ENCODE results near the gene PLA2G15.

Gene PLA2G15

GRCh38 chr16:68226116-68226515, 19.1 kb upstream of the PLA2G15 start:
- Histone ChIP-seq H2BK5ac (ENCODE audit: low read length) (no peak overlapping the region), H3K4me3 (ENCODE audit: low read length) (no peak overlapping the region), H3K9ac (ENCODE audit: low read length) (no peak overlapping the region), H3K79me2 (ENCODE audit: control insufficient read depth, insufficient read depth, low read length) (no peaks in the 10 kb centered on the region), H3K4me2 (ENCODE audit: low read length) (no peak overlapping the region), H3K79me1 (ENCODE audit: low read length) (no peaks in the 10 kb centered on the region), H2BK120ac (ENCODE audit: low read depth, low read length) (no peak overlapping the region), H3K4me1 (ENCODE audit: control insufficient read depth, low read depth, low read length) (no peaks in the 10 kb centered on the region), H4K8ac (ENCODE audit: low read depth, low read length) (no peak overlapping the region), H3K36me3 (ENCODE audit: control insufficient read depth, insufficient read depth, low read length) (no peaks in the 10 kb centered on the region), H3K56ac (ENCODE audit: low read length) (no peak overlapping the region), H3K23ac (ENCODE audit: low read length) (no peak overlapping the region), H2AK5ac (ENCODE audit: low read length) (no peak overlapping the region), H3K27ac (ENCODE audit: low read depth, low read length) (no peak overlapping the region), H2BK15ac (replicated peaks; ENCODE audit: low read depth) (no peak overlapping the region), H3K27me3 (ENCODE audit: insufficient read depth, low read length, poor library complexity) (no peaks in the 10 kb centered on the region), H3K18ac (ENCODE audit: low read length) (no peak overlapping the region), H3K4ac (ENCODE audit: low read depth, low read length) (no peak overlapping the region), H4K5ac (ENCODE audit: low read length) (no peak overlapping the region)
- no peak for DNase-seq
- no CpG with 5 or more reads among the region's 4 CpGs for WGBS (ENCODE audit: extremely low coverage, insufficient coverage, low lambda C conversion rate)

- no peak overlapping the region for H2BK15ac ChIP-seq (replicated peaks; ENCODE audit: low read depth)
- H3K27me3 ChIP-seq (ENCODE audit: insufficient read depth, low read length, poor library complexity) = no peaks in the 10 kb centered on the region
- WGBS (ENCODE audit: extremely low coverage, insufficient coverage, low lambda C conversion rate) = no CpG with 5 or more reads among the region's 3 CpGs
- no peaks in the 10 kb centered on the region for H3K36me3 ChIP-seq (ENCODE audit: control insufficient read depth, insufficient read depth, low read length)
- no peaks in the 10 kb centered on the region for H3K4me1 ChIP-seq (ENCODE audit: control insufficient read depth, low read depth, low read length)
- no peak overlapping the region for H3K4ac ChIP-seq (ENCODE audit: low read depth, low read length)
- H3K56ac ChIP-seq (ENCODE audit: low read length) = no peak overlapping the region
- H3K4me3 ChIP-seq (ENCODE audit: low read length) = no peak overlapping the region
- H4K8ac ChIP-seq (ENCODE audit: low read depth, low read length) = no peak overlapping the region
- no peaks in the 10 kb centered on the region for H3K79me2 ChIP-seq (ENCODE audit: control insufficient read depth, insufficient read depth, low read length)
- no peak for DNase-seq
- H2BK120ac ChIP-seq (ENCODE audit: low read depth, low read length) = no peak overlapping the region
- no peak overlapping the region for H3K4me2 ChIP-seq (ENCODE audit: low read length)
- H2AK5ac ChIP-seq (ENCODE audit: low read length) = no peak overlapping the region
- H3K79me1 ChIP-seq (ENCODE audit: low read length) = no peaks in the 10 kb centered on the region
- H3K23ac ChIP-seq (ENCODE audit: low read length) = no peak overlapping the region
- no peak overlapping the region for H3K27ac ChIP-seq (ENCODE audit: low read depth, low read length)
- no peak overlapping the region for H3K18ac ChIP-seq (ENCODE audit: low read length)
- H3K9ac ChIP-seq (ENCODE audit: low read length) = no peak overlapping the region
- no peak overlapping the region for H4K5ac ChIP-seq (ENCODE audit: low read length)
- H2BK5ac ChIP-seq (ENCODE audit: low read length) = no peak overlapping the region
These were observed 17.9 kb upstream of the PLA2G15 start for GRCh38 chr16:68227183-68227793.

GRCh38 chr16:68227850-68228553, 17.2 kb upstream of the PLA2G15 start:
- H4K8ac ChIP-seq (ENCODE audit: low read depth, low read length) = no peak overlapping the region
- H3K56ac ChIP-seq (ENCODE audit: low read length) = no peak overlapping the region
- no peak overlapping the region for H4K5ac ChIP-seq (ENCODE audit: low read length)
- H3K27ac ChIP-seq (ENCODE audit: low read depth, low read length) = no peak overlapping the region
- no peaks in the 10 kb centered on the region for H3K27me3 ChIP-seq (ENCODE audit: insufficient read depth, low read length, poor library complexity)
- no peak overlapping the region for H3K18ac ChIP-seq (ENCODE audit: low read length)
- H3K9ac ChIP-seq (ENCODE audit: low read length) = no peak overlapping the region
- no peaks in the 10 kb centered on the region for H3K4me1 ChIP-seq (ENCODE audit: control insufficient read depth, low read depth, low read length)
- H3K36me3 ChIP-seq (ENCODE audit: control insufficient read depth, insufficient read depth, low read length) = no peaks in the 10 kb centered on the region
- no peak overlapping the region for H2BK120ac ChIP-seq (ENCODE audit: low read depth, low read length)
- no CpG with 5 or more reads among the region's 2 CpGs for WGBS (ENCODE audit: extremely low coverage, insufficient coverage, low lambda C conversion rate)
- no peak overlapping the region for H3K4ac ChIP-seq (ENCODE audit: low read depth, low read length)
- H2BK15ac ChIP-seq (replicated peaks; ENCODE audit: low read depth) = no peak overlapping the region
- no peak overlapping the region for H2AK5ac ChIP-seq (ENCODE audit: low read length)
- no peaks in the 10 kb centered on the region for H3K79me2 ChIP-seq (ENCODE audit: control insufficient read depth, insufficient read depth, low read length)
- no peak overlapping the region for H3K4me2 ChIP-seq (ENCODE audit: low read length)
- H3K23ac ChIP-seq (ENCODE audit: low read length) = no peak overlapping the region
- H2BK5ac ChIP-seq (ENCODE audit: low read length) = no peak overlapping the region
- no peak for DNase-seq
- no peaks in the 10 kb centered on the region for H3K79me1 ChIP-seq (ENCODE audit: low read length)
- no peak overlapping the region for H3K4me3 ChIP-seq (ENCODE audit: low read length)

GRCh38 chr16:68228652-68229051, 16.5 kb upstream of the PLA2G15 start:
- H3K4me2 ChIP-seq (ENCODE audit: low read length) = no peak overlapping the region
- no peak overlapping the region for H3K27ac ChIP-seq (ENCODE audit: low read depth, low read length)
- H2AK5ac ChIP-seq (ENCODE audit: low read length) = no peak overlapping the region
- no peak overlapping the region for H4K5ac ChIP-seq (ENCODE audit: low read length)
- H3K9ac ChIP-seq (ENCODE audit: low read length) = no peak overlapping the region
- H2BK120ac ChIP-seq (ENCODE audit: low read depth, low read length) = no peak overlapping the region
- H3K23ac ChIP-seq (ENCODE audit: low read length) = no peak overlapping the region
- H3K18ac ChIP-seq (ENCODE audit: low read length) = no peak overlapping the region
- no peaks in the 10 kb centered on the region for H3K27me3 ChIP-seq (ENCODE audit: insufficient read depth, low read length, poor library complexity)
- WGBS (ENCODE audit: extremely low coverage, insufficient coverage, low lambda C conversion rate) = no CpG with 5 or more reads among the region's 3 CpGs
- no peak overlapping the region for H2BK15ac ChIP-seq (replicated peaks; ENCODE audit: low read depth)
- peaks cover 3% of the 10 kb centered on the region for H3K79me2 ChIP-seq (ENCODE audit: control insufficient read depth, insufficient read depth, low read length)
- H3K79me1 ChIP-seq (ENCODE audit: low read length) = peaks cover 2% of the 10 kb centered on the region
- H4K8ac ChIP-seq (ENCODE audit: low read depth, low read length) = no peak overlapping the region
- no peak overlapping the region for H2BK5ac ChIP-seq (ENCODE audit: low read length)
- no peaks in the 10 kb centered on the region for H3K36me3 ChIP-seq (ENCODE audit: control insufficient read depth, insufficient read depth, low read length)
- H3K4ac ChIP-seq (ENCODE audit: low read depth, low read length) = no peak overlapping the region
- H3K56ac ChIP-seq (ENCODE audit: low read length) = no peak overlapping the region
- no peak overlapping the region for H3K4me3 ChIP-seq (ENCODE audit: low read length)
- H3K4me1 ChIP-seq (ENCODE audit: control insufficient read depth, low read depth, low read length) = no peaks in the 10 kb centered on the region
- no peak for DNase-seq

- H3K9ac ChIP-seq (ENCODE audit: low read length) = no peak overlapping the region
- H2BK15ac ChIP-seq (replicated peaks; ENCODE audit: low read depth) = no peak overlapping the region
- H3K4me2 ChIP-seq (ENCODE audit: low read length) = no peak overlapping the region
- no peak overlapping the region for H2BK5ac ChIP-seq (ENCODE audit: low read length)
- no peak overlapping the region for H3K4ac ChIP-seq (ENCODE audit: low read depth, low read length)
- H3K79me2 ChIP-seq (ENCODE audit: control insufficient read depth, insufficient read depth, low read length) = peaks cover 4% of the 10 kb centered on the region
- DNase-seq = peak; percentile 65
- H3K23ac ChIP-seq (ENCODE audit: low read length) = no peak overlapping the region
- peaks cover 2% of the 10 kb centered on the region for H3K79me1 ChIP-seq (ENCODE audit: low read length)
- H4K8ac ChIP-seq (ENCODE audit: low read depth, low read length) = no peak overlapping the region
- no peak overlapping the region for H2BK120ac ChIP-seq (ENCODE audit: low read depth, low read length)
- no peak overlapping the region for H4K5ac ChIP-seq (ENCODE audit: low read length)
- H3K18ac ChIP-seq (ENCODE audit: low read length) = no peak overlapping the region
- H3K56ac ChIP-seq (ENCODE audit: low read length) = no peak overlapping the region
- WGBS (ENCODE audit: extremely low coverage, insufficient coverage, low lambda C conversion rate) = no CpG with 5 or more reads among the region's 4 CpGs
- H3K27ac ChIP-seq (ENCODE audit: low read depth, low read length) = no peak overlapping the region
- H2AK5ac ChIP-seq (ENCODE audit: low read length) = no peak overlapping the region
- H3K4me3 ChIP-seq (ENCODE audit: low read length) = no peak overlapping the region
- no peaks in the 10 kb centered on the region for H3K27me3 ChIP-seq (ENCODE audit: insufficient read depth, low read length, poor library complexity)
- no peaks in the 10 kb centered on the region for H3K36me3 ChIP-seq (ENCODE audit: control insufficient read depth, insufficient read depth, low read length)
- H3K4me1 ChIP-seq (ENCODE audit: control insufficient read depth, low read depth, low read length) = peaks cover 4% of the 10 kb centered on the region
These were observed 15.6 kb upstream of the PLA2G15 start for GRCh38 chr16:68229431-68230175.
